Thoracic aorta (tissue), 2 donors: ENCODE measurements around the gene TAF5L. TPM values are rescaled to one million over a fixed set of nuclear protein-coding genes. Genes with fewer than 3 reads are reported as not detected.

ENCODE experiments used
- ATAC-seq: fragments of 150-250 bp; one replicate; pipeline ENCODE4 v1.8.0; 2017; ENCODE audit warnings: low read depth; ENCODE audit not compliant: insufficient number of reproducible peaks, low FRiP score
- DNase-seq: peaks from one replicate; pipeline ENCODE4 v3.0.0-alpha.2; 2020; ENCODE audit warnings: low spot score
- H3K27ac ChIP-seq, 2 donors: fragments of 200-600 bp; sonication (generic); 1 replicate in 1 of 2; 2 replicates in 1 of 2; pipeline ENCODE4 v1.5.1; 2016; ENCODE audit warnings: mild to moderate bottlenecking in 2 of 2, moderate library complexity in 2 of 2
- H3K27me3 ChIP-seq: fragments of 200-600 bp; sonication (generic); replicated peaks from 2 replicates; pipeline ENCODE4 v1.6.0; 2016; ENCODE audit warnings: mild to moderate bottlenecking; ENCODE audit not compliant: insufficient read depth
- H3K36me3 ChIP-seq: fragments of 200-600 bp; sonication (generic); one replicate; pipeline ENCODE4 v1.5.1; 2016
- H3K4me1 ChIP-seq, 2 donors: fragments of 200-600 bp; sonication (generic); 1 replicate in 1 of 2; 2 replicates in 1 of 2; pipeline versions ENCODE4 v1.5.1 to v1.6.0; 2016; ENCODE audit warnings: low read depth in 2 of 2, mild to moderate bottlenecking in 1 of 2; ENCODE audit not compliant: control insufficient read depth in 1 of 2
- H3K4me3 ChIP-seq: fragments of 200-600 bp; sonication (generic); 2 replicates; pipeline ENCODE4 v1.5.1; 2016; ENCODE audit warnings: mild to moderate bottlenecking
- H3K9me3 ChIP-seq: fragments of 200-600 bp; sonication (generic); 2 replicates; pipeline ENCODE4 v1.5.1; 2016
- total RNA-seq, 2 donors: library from RNA; depleted of rRNA; stranded (reverse); fragments of >200 nt; gene quantifications; one replicate each; pipeline versions ENCODE4 v1.1.0 to v1.2.3, GENCODE V29; 2016
- TF ChIP-seq, protein P1 (sequence below): fragments of 200-600 bp; sonication (generic); IDR thresholded peaks from one replicate; pipeline ENCODE4 v1.5.1; 2019; ENCODE audit warnings: antibody characterized with exemption

TAF5L gene
- 10 to 100 TPM; 21.5 to 29.8 TPM for total RNA-seq

DNA sequence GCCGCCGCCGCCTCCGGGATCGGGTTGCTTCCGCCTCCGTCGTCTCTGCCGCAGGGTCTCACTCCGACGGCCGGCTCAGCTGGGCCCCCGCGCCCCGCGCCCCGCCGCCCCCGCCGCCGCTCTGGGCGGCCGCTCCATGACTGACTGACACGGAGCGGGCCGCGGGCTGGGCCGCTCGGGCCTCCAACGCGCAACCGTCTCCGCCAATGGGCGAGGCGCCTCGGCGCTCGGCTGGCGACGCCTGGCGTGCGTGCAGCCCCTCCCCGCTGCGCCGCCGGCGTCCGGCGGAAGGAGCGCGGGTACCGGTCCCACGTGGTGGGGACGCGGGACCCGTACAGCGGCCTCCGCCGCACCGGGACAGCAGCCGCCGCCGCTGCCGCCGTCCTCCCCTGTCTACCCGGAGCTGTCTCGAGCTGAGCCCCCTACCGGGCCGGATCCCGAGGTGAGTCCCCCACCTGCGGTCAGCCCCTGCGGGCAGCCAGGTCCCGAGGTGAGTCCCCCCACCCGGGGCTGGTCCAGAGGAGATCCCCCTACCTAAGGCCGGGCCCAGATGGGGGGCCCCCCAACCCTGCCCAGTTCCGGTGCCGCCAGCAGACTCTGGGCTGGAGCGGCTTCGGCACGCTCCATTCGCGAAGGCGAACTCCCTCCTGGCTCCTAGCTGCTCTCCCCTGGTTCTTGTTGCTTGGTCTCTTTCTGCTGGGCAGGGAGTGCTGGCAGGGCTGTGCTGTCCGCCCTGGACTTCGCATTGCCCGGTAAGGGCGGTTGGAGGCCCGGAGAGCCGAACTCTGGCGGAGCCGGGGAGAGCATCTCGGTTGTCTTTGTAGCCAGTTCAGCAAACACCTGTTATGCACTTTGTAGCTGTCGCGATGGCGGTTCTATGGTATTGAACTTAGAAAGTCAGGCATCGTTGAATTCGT, at the start of gene TAF5L, which contains the start of gene URB2:
Gene TAF5L (minus strand): TSS at position 208 of the 917 bp plus-strand sequence. CDS start 11,640 bp downstream, outside the sequence.
Gene URB2 (plus strand): TSS at position 333 of the 917 bp plus-strand sequence. CDS start 1,387 bp downstream, outside the sequence.
- TF ChIP-seq, protein P1, sequence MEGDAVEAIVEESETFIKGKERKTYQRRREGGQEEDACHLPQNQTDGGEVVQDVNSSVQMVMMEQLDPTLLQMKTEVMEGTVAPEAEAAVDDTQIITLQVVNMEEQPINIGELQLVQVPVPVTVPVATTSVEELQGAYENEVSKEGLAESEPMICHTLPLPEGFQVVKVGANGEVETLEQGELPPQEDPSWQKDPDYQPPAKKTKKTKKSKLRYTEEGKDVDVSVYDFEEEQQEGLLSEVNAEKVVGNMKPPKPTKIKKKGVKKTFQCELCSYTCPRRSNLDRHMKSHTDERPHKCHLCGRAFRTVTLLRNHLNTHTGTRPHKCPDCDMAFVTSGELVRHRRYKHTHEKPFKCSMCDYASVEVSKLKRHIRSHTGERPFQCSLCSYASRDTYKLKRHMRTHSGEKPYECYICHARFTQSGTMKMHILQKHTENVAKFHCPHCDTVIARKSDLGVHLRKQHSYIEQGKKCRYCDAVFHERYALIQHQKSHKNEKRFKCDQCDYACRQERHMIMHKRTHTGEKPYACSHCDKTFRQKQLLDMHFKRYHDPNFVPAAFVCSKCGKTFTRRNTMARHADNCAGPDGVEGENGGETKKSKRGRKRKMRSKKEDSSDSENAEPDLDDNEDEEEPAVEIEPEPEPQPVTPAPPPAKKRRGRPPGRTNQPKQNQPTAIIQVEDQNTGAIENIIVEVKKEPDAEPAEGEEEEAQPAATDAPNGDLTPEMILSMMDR: no peak
- Histone ChIP-seq H3K36me3 (no peaks in the 10 kb centered on the region), H3K9me3 (no peaks in the 10 kb centered on the region), H3K27me3 (no peaks in the 10 kb centered on the region), H3K4me3 (peak within 1 kb of the TSS; percentile 81), H3K27ac (peak within 1 kb of the TSS; percentile 70 to 86), H3K4me1 (peaks cover 30 to 46% of the 10 kb centered on the region in 2 donors)
- DNase-seq: no peak
- peak; percentile 82 for ATAC-seq

GRCh38 chr1:229675396-229675795, 49.5 kb upstream of the TAF5L start:
- H3K4me1 ChIP-seq: no peaks in the 10 kb centered on the region
- ATAC-seq (no peak), DNase-seq (no peak)
- H3K4me3 ChIP-seq: no peak overlapping the region
- H3K27ac ChIP-seq: no peak overlapping the region
- H3K27me3 ChIP-seq: no peaks in the 10 kb centered on the region
- no peaks in the 10 kb centered on the region for H3K9me3 ChIP-seq
- no peaks in the 10 kb centered on the region for H3K36me3 ChIP-seq
- TF ChIP-seq, protein P1: no peak

DNA sequence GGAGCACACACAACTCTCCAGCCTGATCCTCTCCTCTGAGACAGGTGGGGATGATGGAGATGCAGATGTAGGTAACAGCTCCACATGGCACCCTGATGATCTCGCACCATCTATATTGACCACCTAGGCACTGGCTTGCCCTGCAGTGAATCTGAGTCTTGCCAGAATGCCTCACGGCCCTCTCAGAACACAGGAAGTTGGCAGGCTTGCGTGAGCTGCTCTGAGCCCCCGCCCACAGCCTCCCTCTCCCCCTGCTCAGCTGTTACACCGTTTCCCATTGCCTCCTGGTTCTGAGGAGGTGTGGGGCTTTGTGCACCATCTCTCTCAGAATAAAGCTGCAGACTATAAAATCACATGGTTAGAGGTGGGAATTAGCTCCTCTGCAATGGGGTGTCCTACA, 48.1 kb upstream of the TAF5L start:
- H3K27ac ChIP-seq: no peak overlapping the region
- peaks cover 0 to 6% of the 10 kb centered on the region in 2 donors for H3K4me1 ChIP-seq
- H3K36me3 ChIP-seq: no peaks in the 10 kb centered on the region
- TF ChIP-seq, protein P1: no peak
- no peaks in the 10 kb centered on the region for H3K9me3 ChIP-seq
- ATAC-seq: no peak
- H3K4me3 ChIP-seq: no peak overlapping the region
- H3K27me3 ChIP-seq: no peaks in the 10 kb centered on the region
- no peak for DNase-seq

GRCh38 chr1:229672246-229672645, 46.3 kb upstream of the TAF5L start:
- ATAC-seq: no peak
- TF ChIP-seq, protein P1: no peak

DNA sequence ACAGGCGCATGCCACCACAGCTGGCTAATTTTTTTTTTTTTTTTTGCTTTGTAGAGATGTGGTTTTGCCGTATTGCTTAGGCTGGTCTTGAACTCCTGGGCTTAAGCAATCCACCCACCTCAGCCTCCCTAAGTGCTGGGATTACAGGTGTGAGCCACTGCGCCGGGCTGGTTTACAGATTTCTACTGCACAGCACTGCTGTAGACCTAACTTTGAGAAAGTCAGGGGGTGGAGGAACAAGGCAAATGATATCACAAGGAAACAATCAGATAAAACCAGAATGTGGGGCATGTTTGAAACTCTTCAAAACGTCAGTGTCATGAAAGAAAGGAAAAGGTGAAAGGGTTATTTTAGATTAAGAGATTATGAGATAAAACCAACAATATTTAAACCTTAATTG, 45.4 kb upstream of the TAF5L start:
- Histone ChIP-seq H3K9me3 (no peaks in the 10 kb centered on the region), H3K27ac (no peak overlapping the region), H3K36me3 (no peaks in the 10 kb centered on the region), H3K4me3 (no peak overlapping the region), H3K27me3 (no peaks in the 10 kb centered on the region), H3K4me1 (peaks cover 0 to 8% of the 10 kb centered on the region in 2 donors)
- ATAC-seq: no peak
- TF ChIP-seq, protein P1: no peak
- no peak for DNase-seq

More at GRCh38 chr1:229672246-229672645, 46.3 kb upstream of the TAF5L start:
- Histone ChIP-seq H3K4me3 (no peak overlapping the region), H3K27ac (no peak overlapping the region), H3K27me3 (no peaks in the 10 kb centered on the region), H3K4me1 (peaks cover 0 to 8% of the 10 kb centered on the region in 2 donors), H3K36me3 (no peaks in the 10 kb centered on the region), H3K9me3 (no peaks in the 10 kb centered on the region)
- DNase-seq: no peak
